Kidney (tissue), 14 donors: ENCODE measurements around the gene WDFY4. TPM values are rescaled to one million over a fixed set of nuclear protein-coding genes. Genes with fewer than 3 reads are reported as not detected.

ENCODE experiments used
- DNase-seq, 5 donors: peaks; one replicate each; pipeline ENCODE4 v3.0.0-alpha.2; 2013 to 2020
- FAIRE-seq: peaks from 2 replicates; lab custom pipeline; 2012; peaks lifted over from hg19 to GRCh38; lab: Jason Lieb, UNC
- H3K27ac ChIP-seq, 2 donors: one replicate each; pipeline ENCODE4 v1.7.0; 2013; ENCODE audit warnings: low read depth in 2 of 2, low read length in 2 of 2, inconsistent platforms in 1 of 2
- H3K27me3 ChIP-seq: one replicate; pipeline ENCODE4 v1.7.1; 2013; ENCODE audit warnings: low read length, inconsistent platforms; ENCODE audit not compliant: control insufficient read depth, insufficient read depth
- H3K36me3 ChIP-seq, 3 donors: one replicate each; pipeline versions ENCODE4 v1.7.0 to v1.7.1; 2013; ENCODE audit warnings: low read length in 3 of 3, control low read depth in 1 of 3, inconsistent platforms in 1 of 3; ENCODE audit not compliant: insufficient read depth in 3 of 3, control insufficient read depth in 2 of 3
- H3K4me1 ChIP-seq, 3 donors: one replicate each; pipeline versions ENCODE4 v1.7.0 to v1.7.1; 2013; ENCODE audit warnings: low read length in 3 of 3, inconsistent platforms in 1 of 3, low read depth in 1 of 3; ENCODE audit not compliant: control insufficient read depth in 2 of 3, insufficient read depth in 2 of 3
- H3K4me3 ChIP-seq, 3 donors: one replicate each; pipeline versions ENCODE4 v1.7.0 to v1.8.1; 2013; ENCODE audit warnings: low read length in 3 of 3, control low read depth in 1 of 3, inconsistent platforms in 1 of 3
- H3K9ac ChIP-seq, 3 donors: one replicate each; pipeline versions ENCODE4 v1.7.0 to v1.7.1; 2013; ENCODE audit warnings: low read length in 3 of 3, control low read depth in 1 of 3, inconsistent platforms in 1 of 3
- H3K9me3 ChIP-seq, 3 donors: one replicate each; pipeline versions ENCODE4 v1.7.0 to v1.7.1; 2013; ENCODE audit warnings: low read length in 3 of 3, control low read depth in 1 of 3, inconsistent platforms in 1 of 3; ENCODE audit not compliant: control insufficient read depth in 2 of 3, insufficient read depth in 1 of 3
- intact Hi-C: fragments of 100-400 bp; cut with DNase I; formaldehyde crosslinking; loops from one replicate; pipeline ENCODE4 v1.11.1; 2022
- polyA plus RNA-seq: library from polyadenylated mRNA; stranded (reverse); fragments of 350-450 nt; fragmentation: Illumina TruSeq; extraction: RNeasy Lipid Tissue Mini Kit (QIAGEN cat#74804); gene quantifications from one replicate; pipeline ENCODE4 v1.2.3, GENCODE V29; 2014; ENCODE audit warnings: low read depth, low replicate concordance; ENCODE audit not compliant: insufficient read depth
- total RNA-seq: library from RNA; stranded (reverse); fragmentation: NEBNext Ultra II Directional; extraction: Animal tissue kit (Norgen Biotek cat#: 25700); gene quantifications from one replicate; pipeline ENCODE4 v1.2.1, GENCODE V29; 2021
- TF ChIP-seq, protein P1 (sequence below): IDR thresholded peaks from 3 replicates; pipeline ENCODE4 v1.5.1; 2012; ENCODE audit warnings: mild to moderate bottlenecking, moderate library complexity, borderline replicate concordance; ENCODE audit not compliant: insufficient read depth; ENCODE audit errors: extremely low read depth
- donor health status: control.
- donor health status: control.
- donor health status: control.
- donor health status: control.
- donor health status: control.
- donor health status: DM: yes; HTN: yes; CAD: no.
- donor health status: Normal renal cell carcinoma (clear cell type).

Gene WDFY4
- total and polyA plus RNA-seq, 2 donors from 2014 or later = 1.7 to 13.3 TPM

DNA sequence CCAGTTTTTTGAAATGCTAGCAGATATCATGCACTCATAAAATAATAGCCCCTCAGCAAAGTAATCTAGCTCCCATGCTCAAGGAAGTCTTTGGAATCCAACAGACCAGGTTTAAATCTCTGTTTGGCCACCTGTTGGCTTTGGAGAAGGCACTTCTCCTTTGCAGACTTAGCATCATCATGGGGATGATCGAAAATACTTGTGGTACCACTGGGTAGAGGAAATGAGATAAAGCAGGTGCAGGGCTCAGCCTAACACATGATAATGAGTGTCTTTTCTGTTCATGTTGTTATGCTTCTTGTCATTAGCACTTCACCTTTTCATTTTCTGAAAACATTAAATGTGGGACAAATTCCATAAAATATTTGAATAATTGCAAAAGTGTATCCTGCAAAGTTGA is 187.6 kb downstream of the WDFY4 start:
- Histone ChIP-seq H3K27ac (no peak overlapping the region), H3K9me3 (no peaks in the 10 kb centered on the region), H3K4me3 (no peak overlapping the region), H3K4me1 (no peaks in the 10 kb centered on the region), H3K9ac (no peak overlapping the region), H3K36me3 (no peaks in the 10 kb centered on the region), H3K27me3 (no peaks in the 10 kb centered on the region)
- DNase-seq (no peak), FAIRE-seq (no peak)
- intact Hi-C loops = no loop called here
- TF ChIP-seq, protein P1, sequence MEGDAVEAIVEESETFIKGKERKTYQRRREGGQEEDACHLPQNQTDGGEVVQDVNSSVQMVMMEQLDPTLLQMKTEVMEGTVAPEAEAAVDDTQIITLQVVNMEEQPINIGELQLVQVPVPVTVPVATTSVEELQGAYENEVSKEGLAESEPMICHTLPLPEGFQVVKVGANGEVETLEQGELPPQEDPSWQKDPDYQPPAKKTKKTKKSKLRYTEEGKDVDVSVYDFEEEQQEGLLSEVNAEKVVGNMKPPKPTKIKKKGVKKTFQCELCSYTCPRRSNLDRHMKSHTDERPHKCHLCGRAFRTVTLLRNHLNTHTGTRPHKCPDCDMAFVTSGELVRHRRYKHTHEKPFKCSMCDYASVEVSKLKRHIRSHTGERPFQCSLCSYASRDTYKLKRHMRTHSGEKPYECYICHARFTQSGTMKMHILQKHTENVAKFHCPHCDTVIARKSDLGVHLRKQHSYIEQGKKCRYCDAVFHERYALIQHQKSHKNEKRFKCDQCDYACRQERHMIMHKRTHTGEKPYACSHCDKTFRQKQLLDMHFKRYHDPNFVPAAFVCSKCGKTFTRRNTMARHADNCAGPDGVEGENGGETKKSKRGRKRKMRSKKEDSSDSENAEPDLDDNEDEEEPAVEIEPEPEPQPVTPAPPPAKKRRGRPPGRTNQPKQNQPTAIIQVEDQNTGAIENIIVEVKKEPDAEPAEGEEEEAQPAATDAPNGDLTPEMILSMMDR = no peak

DNA sequence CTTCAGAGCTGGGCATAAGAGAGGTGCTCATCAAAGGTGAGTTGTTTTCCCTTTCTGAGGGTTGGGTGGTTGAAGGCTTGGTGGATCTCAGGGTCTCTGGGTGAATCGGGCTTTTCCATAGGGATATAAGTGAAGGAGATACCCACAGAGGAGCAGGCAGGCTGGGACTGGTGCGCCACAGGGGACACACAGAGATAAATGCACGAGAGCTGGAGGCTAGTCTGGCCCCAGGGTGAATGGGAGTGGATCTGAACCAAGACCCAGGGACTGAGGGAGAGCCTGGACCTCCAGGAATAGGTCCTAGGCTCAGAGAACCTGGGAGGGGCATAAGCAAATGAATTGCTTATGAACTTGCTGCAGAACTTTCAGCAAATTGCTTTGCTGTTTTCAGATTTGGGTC is 193.4 kb downstream of the WDFY4 start:
- no peaks in the 10 kb centered on the region for H3K27me3 ChIP-seq
- DNase-seq (no peak), FAIRE-seq (no peak)
- TF ChIP-seq, protein P1 = no peak
- no peak overlapping the region for H3K27ac ChIP-seq
- no peak overlapping the region for H3K4me3 ChIP-seq
- no peaks in the 10 kb centered on the region for H3K9me3 ChIP-seq
- H3K36me3 ChIP-seq = no peaks in the 10 kb centered on the region
- intact Hi-C loops = no loop called here
- no peaks in the 10 kb centered on the region for H3K4me1 ChIP-seq
- H3K9ac ChIP-seq = no peak overlapping the region

DNA sequence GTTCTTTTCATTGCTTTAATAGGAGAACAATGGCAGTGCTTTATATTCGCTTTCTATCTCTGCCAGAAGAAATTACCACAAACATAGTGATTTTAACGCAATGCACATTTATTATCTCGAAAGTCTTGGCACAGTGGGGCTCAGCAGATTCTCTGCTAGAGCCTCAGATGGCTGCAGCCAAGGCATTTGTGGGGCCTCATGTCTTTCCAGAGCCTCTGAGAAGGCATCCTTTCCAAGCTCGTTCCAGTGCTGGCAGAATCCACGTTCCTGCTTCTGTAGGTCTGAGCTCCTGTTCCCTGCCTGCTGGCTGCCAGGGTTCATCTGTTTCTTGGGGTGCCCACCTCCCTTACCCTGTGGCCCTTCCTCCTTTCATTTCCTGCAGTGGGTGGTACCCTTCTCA is 194.8 kb downstream of the WDFY4 start:
- H3K27ac ChIP-seq = no peak overlapping the region
- FAIRE-seq (no peak), DNase-seq (no peak)
- intact Hi-C loops = no loop called here
- TF ChIP-seq, protein P1 = no peak
- no peak overlapping the region for H3K4me3 ChIP-seq
- no peaks in the 10 kb centered on the region for H3K27me3 ChIP-seq
- no peak overlapping the region for H3K9ac ChIP-seq
- H3K36me3 ChIP-seq = no peaks in the 10 kb centered on the region
- no peaks in the 10 kb centered on the region for H3K9me3 ChIP-seq
- H3K4me1 ChIP-seq = peaks cover 0 to 3% (median 0%) of the 10 kb centered on the region in 3 donors
